Stimulated activated CD4-positive, alpha-beta T cell treated with anti-CD3 and anti-CD28 coated beads, Interleukin-2, amount 100 ng/mL, for 4 hours (primary cell): ENCODE data around the gene NDE1.
"Not testable (repeated sequence)": the region's sequence is repeated elsewhere in the genome, so short reads cannot be mapped to it uniquely, and the experiment has no call there.

Source experiments
- DNase-seq: peaks from one replicate; pipeline ENCODE4 v3.0.0-alpha.2; 2020; ENCODE audit warnings: low read depth

The NDE1 gene

GRCh38 chr16:15701367-15701766 lies 51.3 kb downstream of the NDE1 start:
- DNase-seq, result no peak

GRCh38 chr16:15701975-15702970 lies 52.2 kb downstream of the NDE1 start:
- DNase-seq, result no peak

GRCh38 chr16:15703029-15703736 lies 53.1 kb downstream of the NDE1 start:
- DNase-seq, result no peak

- peak; percentile 57 for DNase-seq
These were observed 54.5 kb downstream of the NDE1 start for GRCh38 chr16:15704545-15704987.

GRCh38 chr16:15705064-15705565 lies 55.1 kb downstream of the NDE1 start:
- no peak for DNase-seq

- no peak for DNase-seq
These were observed 57.3 kb downstream of the NDE1 start for GRCh38 chr16:15707332-15707731.

GRCh38 chr16:15708096-15708495 lies 58.1 kb downstream of the NDE1 start:
- DNase-seq, result no peak

- no peak for DNase-seq
These were observed 59.0 kb downstream of the NDE1 start for GRCh38 chr16:15708997-15709396.

- DNase-seq, result no peak
These were observed 64.5 kb downstream of the NDE1 start for GRCh38 chr16:15714393-15715172.

GRCh38 chr16:15715221-15715620 lies 65.2 kb downstream of the NDE1 start:
- DNase-seq, result no peak

GRCh38 chr16:15716694-15717447 lies 66.8 kb downstream of the NDE1 start:
- DNase-seq, result no peak

GRCh38 chr16:15721018-15721417 lies 71.0 kb downstream of the NDE1 start:
- no peak for DNase-seq

- DNase-seq, result no peak
These were observed 73.8 kb downstream of the NDE1 start for GRCh38 chr16:15723808-15724207.

- DNase-seq, result no peak
These were observed 75.7 kb downstream of the NDE1 start for GRCh38 chr16:15725641-15726240.

GRCh38 chr16:15726715-15727114 lies 76.7 kb downstream of the NDE1 start:
- no peak for DNase-seq

GRCh38 chr16:15727697-15728096 lies 77.7 kb downstream of the NDE1 start:
- not testable (repeated sequence) for DNase-seq

GRCh38 chr16:15729152-15729551 lies 79.1 kb downstream of the NDE1 start:
- DNase-seq, result no peak

GRCh38 chr16:15732416-15732815 lies 82.4 kb downstream of the NDE1 start:
- DNase-seq, result no peak

- no peak for DNase-seq
These were observed 85.6 kb downstream of the NDE1 start for GRCh38 chr16:15735610-15736009.

- no peak for DNase-seq
These were observed 86.5 kb downstream of the NDE1 start for GRCh38 chr16:15736529-15736928.

GRCh38 chr16:15737140-15737644 lies 87.1 kb downstream of the NDE1 start:
- DNase-seq, result no peak
